Neural cell (in vitro differentiated cells): ENCODE data around the gene C1orf122. TPM values are rescaled to one million over a fixed set of nuclear protein-coding genes. Genes with fewer than 3 reads are reported as not detected.

Source experiments
- H2AFZ ChIP-seq: fragments of 200-600, 300-800 bp; sonication (generic), shearing (Covaris generic); 2 replicates; pipeline ENCODE4 v1.6.0; 2014; ENCODE audit warnings: low read depth, mild to moderate bottlenecking, antibody characterized with exemption, low read length, moderate library complexity
- H3F3A ChIP-seq: fragments of 200-600 bp; shearing (Covaris generic); 2 replicates; pipeline ENCODE4 v1.6.1; 2016; ENCODE audit warnings: mild to moderate bottlenecking, moderate library complexity, mixed read lengths, antibody characterized with exemption, low read length; ENCODE audit not compliant: insufficient read depth, poor library complexity, severe bottlenecking
- H3K27ac ChIP-seq: fragments of 200-600, 300-800 bp; sonication (generic), shearing (Covaris generic); 2 replicates; pipeline ENCODE4 v1.5.1; 2014; ENCODE audit warnings: mild to moderate bottlenecking, low read length, moderate library complexity
- H3K27me3 ChIP-seq: fragments of 300-800, 200-600 bp; sonication (generic), shearing (Covaris generic); 2 replicates; pipeline ENCODE4 v1.6.0; 2014; ENCODE audit warnings: mild to moderate bottlenecking, low read depth, low read length, moderate library complexity; ENCODE audit not compliant: insufficient read depth
- H3K36me3 ChIP-seq: fragments of 300-800, 200-600 bp; sonication (generic), shearing (Covaris generic); 2 replicates; pipeline ENCODE4 v1.5.1; 2014; ENCODE audit warnings: mild to moderate bottlenecking, antibody characterized with exemption, low read length, moderate library complexity; ENCODE audit not compliant: insufficient read depth
- H3K4me2 ChIP-seq: fragments of 300-800, 200-600 bp; sonication (generic), shearing (Covaris generic); 2 replicates; pipeline ENCODE4 v1.6.0; 2014; ENCODE audit warnings: mild to moderate bottlenecking, low read length
- H3K4me3 ChIP-seq: fragments of 300-800, 200-600 bp; sonication (generic), shearing (Covaris generic); 2 replicates; pipeline ENCODE4 v1.5.1; 2014; ENCODE audit warnings: mild to moderate bottlenecking, low read length, moderate library complexity
- H3K79me2 ChIP-seq: fragments of 200-600 bp; shearing (Covaris generic); replicated peaks from 2 replicates; pipeline ENCODE4 v1.6.0; 2014; ENCODE audit warnings: mild to moderate bottlenecking, low read length, moderate library complexity; ENCODE audit not compliant: insufficient read depth
- H3K9ac ChIP-seq: fragments of 300-800, 200-600 bp; sonication (generic), shearing (Covaris generic); 2 replicates; pipeline ENCODE4 v1.6.1; 2016; ENCODE audit warnings: mild to moderate bottlenecking, low read length, mixed read lengths
- H3K9me2 ChIP-seq: fragments of 200-600 bp; shearing (Covaris generic); 2 replicates; pipeline ENCODE4 v1.6.1; 2016; ENCODE audit warnings: mild to moderate bottlenecking, low read length, mixed read lengths; ENCODE audit not compliant: insufficient read depth
- H3K9me3 ChIP-seq: fragments of 200-600, 300-800 bp; sonication (generic), shearing (Covaris generic); 2 replicates; pipeline ENCODE4 v1.6.1; 2016; ENCODE audit warnings: mild to moderate bottlenecking, mixed run types, low read length, moderate library complexity, mixed read lengths
- H4K20me1 ChIP-seq: fragments of 200-600 bp; shearing (Covaris generic); 2 replicates; pipeline ENCODE4 v1.6.1; 2016; ENCODE audit warnings: mild to moderate bottlenecking, mixed run types; ENCODE audit not compliant: insufficient read depth
- EP300 ChIP-seq: fragments of 450-650 bp; conservative IDR thresholded peaks from 2 replicates; pipeline ENCODE4 v1.6.1; 2014; ENCODE audit warnings: antibody characterized with exemption, mild to moderate bottlenecking, moderate library complexity; ENCODE audit not compliant: poor library complexity, severe bottlenecking
- EZH2 ChIP-seq: fragments of 200-600, 300-800 bp; shearing (Covaris generic), sonication (generic); IDR thresholded peaks from 2 replicates; pipeline ENCODE4 v1.6.1; 2014; ENCODE audit warnings: antibody characterized with exemption, low read length, borderline replicate concordance, mild to moderate bottlenecking; ENCODE audit not compliant: insufficient read depth, poor library complexity, severe bottlenecking
- MXI1 ChIP-seq: fragments of 450-650 bp; conservative IDR thresholded peaks from 2 replicates; pipeline ENCODE4 v1.6.1; 2014; ENCODE audit warnings: antibody characterized with exemption, mild to moderate bottlenecking; ENCODE audit not compliant: poor library complexity, severe bottlenecking
- POLR2AphosphoS5 ChIP-seq: IDR thresholded peaks from 2 replicates; pipeline ENCODE4 v1.6.1; 2012
- RAD21 ChIP-seq: fragments of 450-650 bp; conservative IDR thresholded peaks from 2 replicates; pipeline ENCODE4 v1.6.1; 2014; ENCODE audit warnings: antibody characterized with exemption, mild to moderate bottlenecking, moderate library complexity
- SMC3 ChIP-seq: fragments of 450-650 bp; conservative IDR thresholded peaks from 2 replicates; pipeline ENCODE4 v1.6.1; 2014; ENCODE audit warnings: antibody characterized with exemption, mild to moderate bottlenecking, moderate library complexity; ENCODE audit not compliant: poor library complexity
- TAF1 ChIP-seq: IDR thresholded peaks from 2 replicates; pipeline ENCODE4 v1.6.1; 2012; ENCODE audit warnings: low read depth
- polyA plus RNA-seq: library from polyadenylated mRNA; depleted of rRNA; stranded (reverse); fragments of >200 nt; gene quantifications from 2 replicates; pipeline ENCODE4 v1.2.3, GENCODE V29; 2014
- TF ChIP-seq, protein P1 (sequence below): IDR thresholded peaks from 2 replicates; pipeline ENCODE4 v1.6.1; 2012; ENCODE audit warnings: borderline replicate concordance
- TF ChIP-seq, protein P2 (sequence below): fragments of 450-650 bp; IDR thresholded peaks from 2 replicates; pipeline ENCODE4 v1.5.1; 2014; ENCODE audit warnings: antibody characterized with exemption, mild to moderate bottlenecking, moderate library complexity; ENCODE audit not compliant: poor library complexity, severe bottlenecking

C1orf122 gene
- polyA plus RNA-seq, 1 donor from 2014 or later, result 143 TPM

DNA sequence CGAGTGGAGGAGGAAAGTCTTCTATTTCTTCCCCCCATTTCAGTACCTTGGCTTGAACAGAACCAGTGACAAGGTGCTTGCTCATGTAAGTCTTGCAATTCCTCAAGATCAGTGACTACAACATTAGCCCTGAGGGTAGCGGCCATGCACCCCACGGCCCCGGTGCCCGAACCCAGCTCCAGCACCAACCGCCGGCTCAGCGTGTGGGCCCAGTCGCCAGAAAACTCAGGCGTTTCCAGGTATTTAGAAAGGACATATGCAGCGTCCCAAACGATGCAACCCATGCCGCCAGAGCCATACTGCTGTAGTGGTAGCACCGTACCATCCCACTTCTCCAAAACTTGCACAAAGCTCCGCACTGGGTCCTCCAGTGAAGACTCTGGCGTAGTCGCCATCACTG lies 25.1 kb upstream of the C1orf122 start:
- no peaks in the 10 kb centered on the region for H4K20me1 ChIP-seq
- H3K79me2 ChIP-seq, result no peaks in the 10 kb centered on the region
- no peak overlapping the region for H3K4me3 ChIP-seq
- H3K4me2 ChIP-seq, result no peak overlapping the region
- no peaks in the 10 kb centered on the region for H3K36me3 ChIP-seq
- H3K27ac ChIP-seq, result no peak overlapping the region
- peaks cover 9% of the 10 kb centered on the region for H3K27me3 ChIP-seq
- no peaks in the 10 kb centered on the region for H3K9me3 ChIP-seq
- no peak overlapping the region for H3K9ac ChIP-seq
- no peaks in the 10 kb centered on the region for H3F3A ChIP-seq
- TF ChIP-seq EZH2 (no peak), EP300 (no peak), RAD21 (no peak), POLR2AphosphoS5 (no peak), TAF1 (no peak), SMC3 (no peak), MXI1 (no peak)
- TF ChIP-seq, protein P1, sequence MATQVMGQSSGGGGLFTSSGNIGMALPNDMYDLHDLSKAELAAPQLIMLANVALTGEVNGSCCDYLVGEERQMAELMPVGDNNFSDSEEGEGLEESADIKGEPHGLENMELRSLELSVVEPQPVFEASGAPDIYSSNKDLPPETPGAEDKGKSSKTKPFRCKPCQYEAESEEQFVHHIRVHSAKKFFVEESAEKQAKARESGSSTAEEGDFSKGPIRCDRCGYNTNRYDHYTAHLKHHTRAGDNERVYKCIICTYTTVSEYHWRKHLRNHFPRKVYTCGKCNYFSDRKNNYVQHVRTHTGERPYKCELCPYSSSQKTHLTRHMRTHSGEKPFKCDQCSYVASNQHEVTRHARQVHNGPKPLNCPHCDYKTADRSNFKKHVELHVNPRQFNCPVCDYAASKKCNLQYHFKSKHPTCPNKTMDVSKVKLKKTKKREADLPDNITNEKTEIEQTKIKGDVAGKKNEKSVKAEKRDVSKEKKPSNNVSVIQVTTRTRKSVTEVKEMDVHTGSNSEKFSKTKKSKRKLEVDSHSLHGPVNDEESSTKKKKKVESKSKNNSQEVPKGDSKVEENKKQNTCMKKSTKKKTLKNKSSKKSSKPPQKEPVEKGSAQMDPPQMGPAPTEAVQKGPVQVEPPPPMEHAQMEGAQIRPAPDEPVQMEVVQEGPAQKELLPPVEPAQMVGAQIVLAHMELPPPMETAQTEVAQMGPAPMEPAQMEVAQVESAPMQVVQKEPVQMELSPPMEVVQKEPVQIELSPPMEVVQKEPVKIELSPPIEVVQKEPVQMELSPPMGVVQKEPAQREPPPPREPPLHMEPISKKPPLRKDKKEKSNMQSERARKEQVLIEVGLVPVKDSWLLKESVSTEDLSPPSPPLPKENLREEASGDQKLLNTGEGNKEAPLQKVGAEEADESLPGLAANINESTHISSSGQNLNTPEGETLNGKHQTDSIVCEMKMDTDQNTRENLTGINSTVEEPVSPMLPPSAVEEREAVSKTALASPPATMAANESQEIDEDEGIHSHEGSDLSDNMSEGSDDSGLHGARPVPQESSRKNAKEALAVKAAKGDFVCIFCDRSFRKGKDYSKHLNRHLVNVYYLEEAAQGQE, result no peak
- H3K9me2 ChIP-seq, result no peaks in the 10 kb centered on the region
- no peak overlapping the region for H2AFZ ChIP-seq

DNA sequence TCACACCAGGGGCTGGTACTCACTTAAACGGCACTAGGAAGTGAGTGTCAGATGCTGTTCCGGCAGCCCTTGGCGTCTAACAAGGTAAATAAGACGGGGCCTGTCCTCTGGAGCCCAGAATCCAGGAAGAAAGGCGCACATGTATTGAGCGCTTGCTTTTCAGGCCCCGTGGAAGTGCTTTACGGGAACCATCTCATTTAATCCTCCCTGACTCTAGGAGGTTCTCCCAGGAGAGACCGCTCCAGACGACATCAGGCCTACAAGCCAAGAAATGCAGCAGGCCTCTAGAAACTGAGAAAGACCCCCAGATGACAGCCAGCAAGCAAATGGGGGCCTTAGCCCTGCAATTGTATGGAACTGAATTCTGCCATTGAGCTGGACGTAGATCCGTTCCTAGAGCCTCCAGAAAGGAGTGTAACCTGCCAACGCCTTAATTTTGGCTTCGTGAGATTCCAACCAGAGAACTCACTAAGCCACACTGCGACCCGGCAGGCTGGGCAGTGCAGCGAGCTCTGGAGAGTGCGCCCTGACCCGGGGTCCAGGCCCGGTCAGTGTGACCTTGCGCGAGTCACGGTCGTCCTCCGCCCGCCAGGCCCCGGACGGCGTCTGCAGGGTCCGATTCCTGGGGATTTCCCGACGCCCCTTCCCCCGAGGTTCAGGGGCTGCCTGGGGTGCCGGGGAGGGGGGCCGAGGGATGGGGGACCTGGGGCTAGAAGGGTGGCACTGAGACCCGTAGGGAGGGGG lies 14.5 kb upstream of the C1orf122 start:
- H3K79me2 ChIP-seq, result no peaks in the 10 kb centered on the region
- no peaks in the 10 kb centered on the region for H3F3A ChIP-seq
- peak overlapping the region; percentile 65 for H3K4me2 ChIP-seq
- H3K27ac ChIP-seq, result no peak overlapping the region
- H3K27me3 ChIP-seq, result no peaks in the 10 kb centered on the region
- no peak for TF ChIP-seq EZH2
- TF ChIP-seq TAF1, result no peak
- no peak for TF ChIP-seq MXI1
- no peak for TF ChIP-seq POLR2AphosphoS5
- no peak for TF ChIP-seq RAD21
- no peak for TF ChIP-seq SMC3
- TF ChIP-seq, protein P2, sequence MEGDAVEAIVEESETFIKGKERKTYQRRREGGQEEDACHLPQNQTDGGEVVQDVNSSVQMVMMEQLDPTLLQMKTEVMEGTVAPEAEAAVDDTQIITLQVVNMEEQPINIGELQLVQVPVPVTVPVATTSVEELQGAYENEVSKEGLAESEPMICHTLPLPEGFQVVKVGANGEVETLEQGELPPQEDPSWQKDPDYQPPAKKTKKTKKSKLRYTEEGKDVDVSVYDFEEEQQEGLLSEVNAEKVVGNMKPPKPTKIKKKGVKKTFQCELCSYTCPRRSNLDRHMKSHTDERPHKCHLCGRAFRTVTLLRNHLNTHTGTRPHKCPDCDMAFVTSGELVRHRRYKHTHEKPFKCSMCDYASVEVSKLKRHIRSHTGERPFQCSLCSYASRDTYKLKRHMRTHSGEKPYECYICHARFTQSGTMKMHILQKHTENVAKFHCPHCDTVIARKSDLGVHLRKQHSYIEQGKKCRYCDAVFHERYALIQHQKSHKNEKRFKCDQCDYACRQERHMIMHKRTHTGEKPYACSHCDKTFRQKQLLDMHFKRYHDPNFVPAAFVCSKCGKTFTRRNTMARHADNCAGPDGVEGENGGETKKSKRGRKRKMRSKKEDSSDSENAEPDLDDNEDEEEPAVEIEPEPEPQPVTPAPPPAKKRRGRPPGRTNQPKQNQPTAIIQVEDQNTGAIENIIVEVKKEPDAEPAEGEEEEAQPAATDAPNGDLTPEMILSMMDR, result no peak
- TF ChIP-seq EP300, result no peak
- TF ChIP-seq, protein P1, result no peak
- no peaks in the 10 kb centered on the region for H3K9me3 ChIP-seq
- H2AFZ ChIP-seq, result peak overlapping the region; percentile 83
- H3K36me3 ChIP-seq, result no peaks in the 10 kb centered on the region
- peak overlapping the region; percentile 82 for H3K4me3 ChIP-seq
- no peaks in the 10 kb centered on the region for H4K20me1 ChIP-seq
- H3K9ac ChIP-seq, result peak overlapping the region; percentile 78
- no peaks in the 10 kb centered on the region for H3K9me2 ChIP-seq
